ENCODE results near the gene SMS. TPM values are rescaled to one million over a fixed set of nuclear protein-coding genes. Genes with fewer than 3 reads are reported as not detected.

The SMS gene
- total RNA-seq, 1 experiment from 2014 or later: 172 TPM

GRCh38 chrX:21982311-21982710 lies 41.8 kb downstream of the SMS start:
- in situ Hi-C loops (cut with HindIII; ENCODE audit: low pct_unique_long_range_greater_than_20kb, low sequenced_read_pairs): no loop called here
- no peaks in the 10 kb centered on the region for H3K27me3 ChIP-seq (ENCODE audit: control insufficient read depth, insufficient read depth, low read length)
- H3K27ac ChIP-seq (ENCODE audit: low read length): no peak overlapping the region
- TF ChIP-seq TCF7L2 (IDR thresholded peaks at IDR 0.05; ENCODE audit: low read depth, low read length): no peak
- no peak for TF ChIP-seq REST (IDR thresholded peaks at IDR 0.05; ENCODE audit: insufficient read depth in 1 of 2, low read depth in 2 of 2, low read length in 1 of 2)
- TF ChIP-seq SIN3A (IDR thresholded peaks at IDR 0.05; ENCODE audit: borderline replicate concordance, insufficient read depth, low read depth, low read length): no peak
- TF ChIP-seq POLR2AphosphoS5 (IDR thresholded peaks at IDR 0.05; ENCODE audit: low read depth, low read length): no peak
- TF ChIP-seq CTCF (IDR thresholded peaks at IDR 0.05): no peak
- H3K4me1 ChIP-seq (ENCODE audit: control insufficient read depth, insufficient read depth, low read length): no peaks in the 10 kb centered on the region
- DNase-seq (ENCODE audit: low read depth, low spot score): no peak
- intact Hi-C loops (cut with micrococcal nuclease; ENCODE audit: unreplicated experiment): no loop called here
- no peak overlapping the region for H3K4me3 ChIP-seq (ENCODE audit: low read depth in 2 of 2, low read length in 2 of 2)
- H3K9me3 ChIP-seq (ENCODE audit: control insufficient read depth, insufficient read depth, low read depth, low read length): no peaks in the 10 kb centered on the region
- no TSS peak for BruUV-seq (replicated peaks)
- no peak for ATAC-seq
- POLR2A ChIA-PET: no interaction called here
- peaks cover 10% of the 10 kb centered on the region; the same call in 1 of the 2 replicates for H3K36me3 ChIP-seq (ENCODE audit: control insufficient read depth, insufficient read depth, low read length)
- CTCF ChIA-PET: no interaction called here

DNA sequence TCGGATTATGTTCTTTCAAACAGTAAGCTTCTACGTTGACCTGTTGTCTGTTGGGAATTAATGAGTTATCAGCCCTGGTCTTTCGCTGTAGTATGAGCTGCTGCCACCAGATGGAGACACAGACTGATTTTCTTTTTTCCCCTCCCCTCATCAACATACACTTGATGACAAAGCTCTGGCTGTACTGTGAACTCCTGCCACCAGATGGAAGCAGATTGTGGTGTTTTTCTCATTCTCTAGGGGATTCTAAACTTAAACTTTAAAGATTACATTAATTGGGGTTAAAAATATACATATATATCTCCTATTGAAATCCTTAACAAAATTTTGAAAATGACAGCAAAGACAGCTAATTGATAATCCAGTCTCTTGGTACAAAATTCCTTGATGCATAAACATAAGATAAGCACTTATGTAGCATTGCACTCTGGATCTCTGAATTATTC lies 44.8 kb downstream of the SMS start:
- Histone ChIP-seq H3K4me3 (ENCODE audit: low read depth in 2 of 2, low read length in 2 of 2) (no peak overlapping the region), H3K27me3 (ENCODE audit: control insufficient read depth, insufficient read depth, low read length) (no peaks in the 10 kb centered on the region), H3K27ac (ENCODE audit: low read length) (no peak overlapping the region), H3K9me3 (ENCODE audit: control insufficient read depth, insufficient read depth, low read depth, low read length) (no peaks in the 10 kb centered on the region), H3K4me1 (ENCODE audit: control insufficient read depth, insufficient read depth, low read length) (no peaks in the 10 kb centered on the region), H3K36me3 (ENCODE audit: control insufficient read depth, insufficient read depth, low read length) (peaks cover 3% of the 10 kb centered on the region; the same call in 1 of the 2 replicates)
- DNase-seq (ENCODE audit: low read depth, low spot score) (peak; percentile 61), ATAC-seq (peak; percentile 87)
- CTCF ChIA-PET: interaction anchor here (0.5 to 1.9 kb wide), 5 partner anchors 10 to 370 kb away, joined by 3 to 5 read pairs (median 3); no protein-coding TSS in a partner anchor
- BruUV-seq (replicated peaks): no TSS peak
- in situ Hi-C loops (cut with HindIII; ENCODE audit: low pct_unique_long_range_greater_than_20kb, low sequenced_read_pairs) (no loop called here), intact Hi-C loops (cut with micrococcal nuclease; ENCODE audit: unreplicated experiment) (no loop called here)
- POLR2A ChIA-PET: interaction anchor here (0.6 kb wide), 1 partner anchor 12 kb away, joined by 7 read pairs; no protein-coding TSS in a partner anchor
- TF ChIP-seq POLR2AphosphoS5 (IDR thresholded peaks at IDR 0.05; ENCODE audit: low read depth, low read length): no peak
- no peak for TF ChIP-seq TCF7L2 (IDR thresholded peaks at IDR 0.05; ENCODE audit: low read depth, low read length)
- peak; percentile 80 for TF ChIP-seq CTCF (IDR thresholded peaks at IDR 0.05)
- no peak for TF ChIP-seq SIN3A (IDR thresholded peaks at IDR 0.05; ENCODE audit: borderline replicate concordance, insufficient read depth, low read depth, low read length)
- no peak for TF ChIP-seq REST (IDR thresholded peaks at IDR 0.05; ENCODE audit: insufficient read depth in 1 of 2, low read depth in 2 of 2, low read length in 1 of 2)
